Measurements from ENCODE around the gene STARD10.

Gene STARD10

DNA sequence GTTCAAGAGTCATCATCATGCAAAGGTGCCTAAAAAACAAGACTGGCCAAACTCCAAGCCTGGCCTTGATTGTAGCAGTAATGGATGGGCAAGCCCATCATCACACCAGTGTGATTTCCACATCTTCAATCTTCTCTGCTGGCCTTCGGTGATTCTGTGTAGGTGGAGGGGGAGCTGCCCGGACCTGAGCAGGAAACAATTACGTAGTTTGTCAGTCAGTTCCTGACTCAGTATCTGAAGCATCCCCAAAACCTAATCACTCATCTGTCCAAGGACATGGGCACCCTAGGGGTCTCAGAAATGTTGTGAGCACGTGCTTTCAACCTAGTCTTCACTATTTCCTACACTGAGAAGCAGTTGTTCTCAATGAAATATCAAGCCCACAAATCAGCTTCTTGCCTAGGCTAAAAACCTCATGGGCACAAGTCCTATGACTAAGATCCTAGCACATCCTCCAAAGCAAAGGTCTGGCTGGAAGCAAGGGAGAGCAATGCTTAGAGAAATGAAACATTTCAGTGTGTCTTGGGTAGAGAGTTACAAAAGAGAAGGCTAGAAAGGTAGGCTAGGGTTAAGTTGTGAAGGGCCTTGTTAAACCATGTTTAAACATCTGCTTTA, 45.0 kb upstream of the STARD10 start:
- no peak for DNase-seq (ENCODE audit: low read depth, low spot score)
- no peak overlapping the region for H3K4me3 ChIP-seq (ENCODE audit: low read depth, low read length)
- TF ChIP-seq, protein P1, sequence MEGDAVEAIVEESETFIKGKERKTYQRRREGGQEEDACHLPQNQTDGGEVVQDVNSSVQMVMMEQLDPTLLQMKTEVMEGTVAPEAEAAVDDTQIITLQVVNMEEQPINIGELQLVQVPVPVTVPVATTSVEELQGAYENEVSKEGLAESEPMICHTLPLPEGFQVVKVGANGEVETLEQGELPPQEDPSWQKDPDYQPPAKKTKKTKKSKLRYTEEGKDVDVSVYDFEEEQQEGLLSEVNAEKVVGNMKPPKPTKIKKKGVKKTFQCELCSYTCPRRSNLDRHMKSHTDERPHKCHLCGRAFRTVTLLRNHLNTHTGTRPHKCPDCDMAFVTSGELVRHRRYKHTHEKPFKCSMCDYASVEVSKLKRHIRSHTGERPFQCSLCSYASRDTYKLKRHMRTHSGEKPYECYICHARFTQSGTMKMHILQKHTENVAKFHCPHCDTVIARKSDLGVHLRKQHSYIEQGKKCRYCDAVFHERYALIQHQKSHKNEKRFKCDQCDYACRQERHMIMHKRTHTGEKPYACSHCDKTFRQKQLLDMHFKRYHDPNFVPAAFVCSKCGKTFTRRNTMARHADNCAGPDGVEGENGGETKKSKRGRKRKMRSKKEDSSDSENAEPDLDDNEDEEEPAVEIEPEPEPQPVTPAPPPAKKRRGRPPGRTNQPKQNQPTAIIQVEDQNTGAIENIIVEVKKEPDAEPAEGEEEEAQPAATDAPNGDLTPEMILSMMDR (IDR thresholded peaks at IDR 0.05; ENCODE audit: insufficient read depth, low read length, missing control alignments), result no peak
- ChIA-PET CTCF (interaction anchor here (1.0 to 3.7 kb wide), 5 partner anchors 7 to 346 kb away, joined by 3 to 42 read pairs (median 14); no protein-coding TSS in a partner anchor), POLR2A (no interaction called here)

DNA sequence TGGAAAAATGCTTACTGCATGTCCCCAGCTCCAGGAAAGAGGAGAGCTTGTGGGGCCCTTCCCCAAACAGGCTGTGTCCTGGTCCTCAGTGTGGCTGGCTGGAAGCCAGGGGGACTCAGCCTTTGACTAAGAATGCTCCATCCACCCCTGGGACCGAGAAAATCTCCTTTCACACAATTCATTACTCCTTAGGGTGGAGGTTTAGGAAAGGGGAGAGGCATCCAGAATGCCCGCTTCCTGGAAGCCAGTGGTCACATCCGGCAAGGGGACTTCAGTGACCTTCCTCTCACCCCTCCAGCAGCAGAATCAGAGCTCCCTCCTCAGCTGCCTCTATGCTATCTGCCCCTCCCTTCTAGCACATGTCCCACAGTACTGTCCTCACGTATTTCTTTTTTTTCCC, 42.3 kb upstream of the STARD10 start:
- POLR2A ChIA-PET, result no interaction called here
- TF ChIP-seq, protein P1 (IDR thresholded peaks at IDR 0.05; ENCODE audit: insufficient read depth, low read length, missing control alignments), result no peak
- no peak overlapping the region for H3K4me3 ChIP-seq (ENCODE audit: low read depth, low read length)
- CTCF ChIA-PET, result interaction anchor here (0.8 to 11.3 kb wide), 6 partner anchors 10 to 453 kb away, joined by 3 to 324 read pairs (median 4); no protein-coding TSS in a partner anchor
- no peak for DNase-seq (ENCODE audit: low read depth, low spot score)

DNA sequence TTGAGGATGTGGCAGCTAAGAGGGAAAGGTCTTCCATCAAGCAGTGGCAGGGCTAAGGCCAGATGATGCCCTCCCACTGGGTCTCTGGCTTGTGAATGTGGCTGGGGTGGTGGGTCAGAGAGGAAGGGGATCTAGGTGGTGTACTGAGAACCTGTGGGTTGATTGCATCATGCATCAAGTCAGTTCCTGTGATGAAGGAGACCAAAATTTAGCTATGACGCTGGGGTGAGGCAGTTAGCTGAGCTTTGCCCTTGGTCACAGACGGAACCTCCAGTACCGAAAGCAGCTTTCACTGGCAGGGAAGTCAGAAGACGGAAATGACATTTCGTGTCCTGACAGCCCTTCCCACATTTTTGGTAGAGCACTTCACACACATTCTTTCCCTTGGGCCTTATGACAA, 41.1 kb upstream of the STARD10 start:
- ChIA-PET CTCF (interaction anchor here (1.3 to 11.3 kb wide), 4 partner anchors 13 to 409 kb away, joined by 3 to 324 read pairs (median 33); no protein-coding TSS in a partner anchor), POLR2A (no interaction called here)
- no peak for DNase-seq (ENCODE audit: low read depth, low spot score)
- TF ChIP-seq, protein P1 (IDR thresholded peaks at IDR 0.05; ENCODE audit: insufficient read depth, low read length, missing control alignments), result no peak
- H3K4me3 ChIP-seq (ENCODE audit: low read depth, low read length), result no peak overlapping the region

DNA sequence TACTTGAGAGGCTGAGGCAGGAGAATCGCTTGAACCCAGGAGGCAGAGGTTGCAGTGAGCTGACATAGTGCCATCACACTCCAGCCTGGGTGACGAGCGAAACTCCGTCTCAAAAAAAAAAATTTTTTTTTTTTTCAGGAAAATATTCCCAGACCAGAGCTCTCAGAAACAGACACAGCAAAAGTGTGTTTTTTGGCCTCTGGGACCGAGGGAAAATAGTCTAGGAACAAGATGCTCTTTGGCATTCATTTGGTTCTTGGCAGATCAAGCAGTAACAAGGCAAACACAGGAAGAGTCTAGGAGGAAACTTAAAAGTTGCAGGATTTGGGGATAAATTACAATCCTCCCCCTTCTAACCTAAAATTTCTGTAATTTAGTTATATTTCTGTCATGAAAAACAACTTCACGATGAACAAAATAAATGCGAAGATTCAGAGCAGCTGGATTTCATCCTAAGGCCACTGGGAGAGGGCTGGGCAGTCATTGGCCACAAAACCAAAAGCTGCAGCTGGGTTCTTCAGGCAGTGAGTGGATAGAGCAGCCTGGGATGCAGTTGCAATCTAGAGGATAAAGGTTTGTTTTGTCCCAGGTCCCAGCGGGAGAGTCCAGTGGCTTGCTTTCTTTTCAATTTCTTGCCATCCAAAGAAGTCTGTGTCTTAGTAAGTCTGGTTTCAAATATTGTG, 40.1 kb upstream of the STARD10 start:
- H3K4me3 ChIP-seq (ENCODE audit: low read depth, low read length), result no peak overlapping the region
- ChIA-PET CTCF (interaction anchor here (0.7 to 11.3 kb wide), 10 partner anchors 7 to 424 kb away, joined by 3 to 324 read pairs (median 6); no protein-coding TSS in a partner anchor), POLR2A (no interaction called here)
- TF ChIP-seq, protein P1 (IDR thresholded peaks at IDR 0.05; ENCODE audit: insufficient read depth, low read length, missing control alignments), result no peak
- no peak for DNase-seq (ENCODE audit: low read depth, low spot score)

DNA sequence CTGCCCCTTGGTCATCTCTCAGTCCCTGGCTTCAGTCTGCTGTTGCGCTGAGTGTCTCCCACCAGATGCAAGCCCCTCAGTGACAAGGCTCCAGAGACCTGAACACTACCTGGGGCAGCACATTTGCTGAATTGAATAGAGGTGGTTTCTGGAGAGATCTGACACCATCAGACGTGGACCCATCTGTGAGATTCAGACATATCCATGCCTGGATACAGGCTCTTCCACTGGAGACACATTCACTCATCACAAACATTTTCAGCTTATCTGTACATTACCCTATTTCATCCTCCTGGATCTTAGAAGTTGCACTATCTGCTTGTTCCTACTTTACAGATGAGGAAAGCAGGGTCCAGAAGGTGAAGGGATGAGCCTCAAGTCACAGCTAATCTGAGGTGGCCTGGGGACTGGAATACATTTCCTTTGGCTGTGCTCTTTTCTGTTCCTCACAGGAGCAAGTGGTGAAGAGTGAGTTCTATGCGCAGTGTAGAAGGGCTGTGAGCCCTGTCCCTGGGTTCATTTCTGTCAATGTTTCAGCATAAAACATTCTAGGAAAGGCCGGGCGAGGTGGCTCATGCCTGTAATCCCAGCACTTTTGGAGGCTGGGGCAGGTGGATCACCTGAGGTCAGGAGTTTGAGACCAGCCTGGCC, 39.4 kb upstream of the STARD10 start:
- H3K4me3 ChIP-seq (ENCODE audit: low read depth, low read length), result no peak overlapping the region
- CTCF ChIA-PET, result interaction anchor here (1.0 to 11.3 kb wide), 17 partner anchors 7 to 425 kb away, joined by 3 to 324 read pairs (median 5); no protein-coding TSS in a partner anchor
- TF ChIP-seq, protein P1 (IDR thresholded peaks at IDR 0.05; ENCODE audit: insufficient read depth, low read length, missing control alignments), result no peak
- POLR2A ChIA-PET, result interaction anchor here (1.4 kb wide), 1 partner anchor 345 kb away, joined by 3 read pairs; no protein-coding TSS in a partner anchor
- DNase-seq (ENCODE audit: low read depth, low spot score), result no peak
